Measurements from ENCODE around the gene TMEM259.

TMEM259 gene

DNA sequence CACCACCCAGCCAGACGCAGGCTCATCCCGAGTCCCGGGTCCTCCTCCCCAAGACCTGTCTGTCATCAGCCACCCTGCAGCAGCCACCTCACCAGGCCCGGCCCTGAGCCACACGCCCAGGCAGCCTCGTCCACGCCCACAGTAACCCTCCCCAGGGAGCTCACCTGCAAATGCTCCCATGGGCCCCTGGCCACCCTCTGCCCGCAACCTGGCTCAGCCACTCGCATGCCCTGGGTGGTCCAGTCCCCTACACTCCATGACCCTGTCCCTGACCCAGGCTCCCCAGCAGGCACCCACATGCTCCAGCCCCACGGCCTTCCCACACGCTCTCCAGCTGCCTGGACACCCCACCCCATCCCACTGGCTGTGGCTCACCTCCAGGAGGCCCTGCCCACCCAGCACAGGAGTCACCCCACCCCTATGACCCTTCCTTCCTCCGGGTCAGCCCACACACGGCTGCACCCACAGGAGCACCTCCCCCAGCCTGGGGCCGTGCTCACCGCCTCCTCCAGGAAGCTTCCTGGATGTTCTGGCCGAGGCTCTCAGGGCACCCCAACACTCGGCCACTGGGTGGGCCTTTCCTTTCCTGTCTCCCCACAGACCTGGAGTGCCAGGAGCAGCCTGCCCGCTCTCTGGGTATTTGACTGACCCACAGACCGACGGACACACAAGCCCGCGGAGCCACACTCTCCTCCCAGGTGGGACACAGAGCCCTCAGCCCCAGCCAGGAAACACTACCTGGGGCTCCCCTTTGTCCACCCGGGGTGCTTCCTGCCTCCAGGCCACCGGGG, 3.6 kb downstream of the TMEM259 start:
- no peak for DNase-seq (ENCODE audit: low read depth in 2 of 2)

DNA sequence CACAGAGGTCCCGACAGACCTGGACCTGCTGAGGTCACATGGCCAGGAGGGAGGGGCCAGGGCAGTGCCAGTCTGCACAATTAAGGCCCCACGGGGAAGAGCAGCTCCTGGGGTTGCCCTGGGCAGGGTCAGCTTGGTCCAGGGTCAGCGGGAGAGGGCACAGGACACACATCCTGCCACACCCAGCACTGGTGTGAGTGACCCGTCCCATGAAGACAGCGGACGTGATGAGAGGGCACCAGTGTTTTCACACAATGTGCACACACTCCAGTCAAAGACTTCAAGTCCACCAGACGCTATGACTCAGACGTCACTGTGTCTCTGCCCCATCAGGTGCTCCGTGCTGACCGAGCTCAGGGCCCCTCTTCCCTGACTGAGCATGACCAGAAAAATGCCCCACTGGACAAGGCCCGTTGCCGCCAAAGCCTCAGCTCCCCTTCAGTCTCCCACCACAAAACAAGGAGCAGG, 4.2 kb downstream of the TMEM259 start:
- DNase-seq (ENCODE audit: low read depth in 2 of 2) = no peak

DNA sequence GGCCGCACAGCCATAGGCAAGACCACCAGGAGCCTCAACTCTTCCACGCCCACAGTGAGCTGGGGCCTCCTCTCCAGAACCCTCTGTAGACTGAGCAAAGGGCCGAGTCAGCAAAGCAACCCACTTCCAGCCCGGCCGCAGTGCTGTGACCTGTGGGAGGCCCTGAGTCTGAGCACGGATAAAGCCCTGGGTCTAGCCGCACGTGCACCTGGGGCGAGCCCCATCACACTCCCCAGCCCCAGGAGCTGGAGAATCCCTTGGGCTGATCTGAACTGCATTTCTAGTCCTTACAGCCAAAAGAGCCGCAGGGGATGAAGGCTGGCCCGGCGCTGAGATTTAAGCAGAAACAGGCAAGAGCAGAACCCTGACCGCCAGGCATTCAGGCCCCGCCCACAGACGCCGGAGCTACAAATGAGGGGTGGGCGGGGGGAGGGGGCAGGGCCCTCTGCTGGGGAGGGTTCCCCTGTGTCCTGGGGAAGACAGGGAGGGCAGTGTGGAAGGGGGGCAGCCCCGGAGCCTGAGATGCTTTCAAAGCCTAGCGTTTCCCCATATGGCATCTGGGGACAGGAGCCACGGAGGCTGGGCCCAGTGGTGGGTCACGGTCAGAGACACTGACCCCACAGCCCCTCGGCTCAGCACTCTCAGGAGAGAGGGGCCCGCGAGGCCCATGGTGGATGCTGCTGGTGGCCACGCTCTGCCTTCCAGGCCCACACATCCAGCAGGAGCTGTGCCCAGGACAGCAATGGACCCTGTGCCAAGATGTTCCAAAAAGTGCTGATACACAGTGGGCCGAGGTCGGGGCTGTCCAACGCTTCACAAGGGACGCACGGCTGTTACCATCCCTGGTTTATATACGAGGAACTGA, 4.9 kb downstream of the TMEM259 start:
- no peak for DNase-seq (ENCODE audit: low read depth in 2 of 2)

DNA sequence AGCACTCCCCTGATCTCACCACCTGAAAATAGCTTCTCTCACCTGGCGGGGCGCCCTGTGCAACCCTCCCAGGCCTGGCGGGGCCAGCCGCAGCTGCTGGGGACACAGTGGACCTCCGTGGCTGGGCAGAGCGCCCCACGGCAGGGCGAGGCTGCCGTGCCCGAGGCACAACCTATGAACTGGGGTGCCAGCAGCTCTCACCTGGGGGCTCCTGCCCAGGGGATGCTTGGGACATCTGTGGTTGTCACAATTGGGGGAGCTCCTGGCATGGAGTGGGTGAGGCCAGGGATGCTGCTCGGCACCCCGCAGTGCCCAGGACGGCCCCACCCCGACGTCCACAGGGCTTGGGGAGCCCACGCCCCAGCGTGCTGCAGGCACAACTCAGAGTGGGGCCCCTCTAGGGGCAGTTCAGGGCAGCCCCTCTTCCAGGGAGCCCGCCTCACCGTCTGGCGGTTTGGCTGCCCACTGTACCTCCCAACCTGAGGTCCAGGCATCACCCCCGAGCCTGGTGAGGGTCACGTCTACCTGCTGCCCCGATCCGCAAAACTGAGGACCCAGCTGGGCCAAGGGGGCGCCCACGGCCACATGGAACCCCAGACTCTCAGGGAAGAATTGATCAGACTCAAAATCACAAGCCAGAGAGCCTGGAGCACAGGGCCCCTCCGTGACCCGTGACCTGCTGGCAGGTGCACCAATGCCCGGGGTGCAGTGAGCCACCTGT, 5.7 kb downstream of the TMEM259 start:
- DNase-seq (ENCODE audit: low read depth in 2 of 2) = no peak

DNA sequence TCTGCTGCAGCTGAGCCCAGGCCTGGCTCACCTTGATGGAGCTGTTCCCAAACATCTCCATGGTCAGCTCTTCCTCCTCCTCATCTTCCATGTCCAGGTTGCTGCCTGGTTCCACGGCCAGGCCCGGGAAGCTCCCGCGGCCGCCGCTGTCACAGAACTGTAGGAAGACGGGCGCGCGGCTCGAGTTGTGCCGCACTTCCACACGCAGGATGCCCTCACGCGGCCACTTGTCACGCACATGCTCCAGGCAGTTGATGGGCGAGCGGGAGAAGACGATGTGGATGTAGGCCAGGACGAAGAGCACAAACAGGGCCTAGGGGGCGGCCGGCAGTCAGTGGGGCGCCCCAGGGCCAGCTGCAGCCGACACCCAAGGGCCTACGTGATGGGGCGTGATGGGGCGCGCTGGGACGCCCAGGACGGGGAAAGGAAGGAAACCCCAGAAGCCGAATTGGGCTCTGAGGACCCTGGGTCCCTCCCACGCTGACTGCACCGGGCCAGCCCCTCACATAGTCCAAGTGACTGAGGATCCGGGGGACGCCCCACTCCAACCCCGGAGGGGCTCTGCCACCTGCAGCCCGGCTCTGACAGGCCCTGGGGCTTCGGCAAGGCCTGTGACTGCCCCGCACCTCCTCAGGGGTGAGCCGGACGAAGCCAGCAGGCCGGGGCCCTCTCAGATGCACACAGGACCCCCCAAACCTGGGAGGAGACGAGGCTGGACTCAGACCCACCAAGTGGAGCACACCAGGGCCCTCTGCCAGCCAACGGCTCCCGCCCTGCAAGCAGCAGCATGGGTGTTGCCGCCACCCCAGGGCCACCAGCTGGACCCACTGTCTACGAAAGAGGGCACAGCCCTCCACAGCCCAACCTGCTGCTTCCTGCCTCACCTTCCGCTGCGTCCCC, 6.5 kb downstream of the TMEM259 start:
- DNase-seq (ENCODE audit: low read depth in 2 of 2) = no peak

DNA sequence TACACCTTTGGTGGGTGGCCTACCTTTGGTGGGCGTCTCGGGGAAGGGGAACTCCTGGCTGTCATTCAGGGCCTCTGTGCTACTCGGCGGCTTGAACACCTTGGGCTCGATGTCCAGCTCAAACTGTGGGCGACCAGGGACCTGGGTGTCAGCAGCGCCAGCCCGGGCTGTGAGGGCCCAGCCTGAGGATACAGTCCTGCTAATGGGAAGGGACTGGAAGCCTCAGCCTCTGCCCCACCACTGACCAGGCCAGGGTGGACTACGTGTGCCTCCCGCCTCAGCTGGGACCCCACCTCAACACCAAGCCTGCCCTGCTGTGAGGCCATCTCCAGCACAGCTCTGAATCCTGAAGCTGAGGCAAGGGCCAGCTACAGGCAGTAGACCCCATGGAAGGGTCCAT, 7.7 kb downstream of the TMEM259 start:
- DNase-seq (ENCODE audit: low read depth in 2 of 2) = no peak

DNA sequence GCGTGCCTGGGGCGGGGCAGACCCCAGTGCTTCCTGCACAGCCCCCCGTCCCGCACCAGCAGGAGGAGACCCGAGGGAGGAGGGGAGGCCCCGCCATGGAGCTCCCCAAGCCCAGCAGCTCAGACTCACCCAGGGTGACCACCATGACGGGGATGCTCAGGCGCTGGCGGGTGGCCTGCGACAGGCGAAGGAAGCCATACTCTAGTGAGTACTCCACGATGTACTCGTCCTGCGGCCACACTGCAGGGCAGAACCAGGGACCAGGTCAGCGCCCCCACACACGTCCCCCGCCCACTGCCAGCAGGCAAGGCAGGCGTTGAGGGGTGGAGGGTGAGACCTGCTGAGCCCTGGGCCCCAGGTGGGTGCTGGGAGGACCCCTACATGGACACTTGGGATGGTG, 8.6 kb downstream of the TMEM259 start:
- no peak for DNase-seq (ENCODE audit: low read depth in 2 of 2)

DNA sequence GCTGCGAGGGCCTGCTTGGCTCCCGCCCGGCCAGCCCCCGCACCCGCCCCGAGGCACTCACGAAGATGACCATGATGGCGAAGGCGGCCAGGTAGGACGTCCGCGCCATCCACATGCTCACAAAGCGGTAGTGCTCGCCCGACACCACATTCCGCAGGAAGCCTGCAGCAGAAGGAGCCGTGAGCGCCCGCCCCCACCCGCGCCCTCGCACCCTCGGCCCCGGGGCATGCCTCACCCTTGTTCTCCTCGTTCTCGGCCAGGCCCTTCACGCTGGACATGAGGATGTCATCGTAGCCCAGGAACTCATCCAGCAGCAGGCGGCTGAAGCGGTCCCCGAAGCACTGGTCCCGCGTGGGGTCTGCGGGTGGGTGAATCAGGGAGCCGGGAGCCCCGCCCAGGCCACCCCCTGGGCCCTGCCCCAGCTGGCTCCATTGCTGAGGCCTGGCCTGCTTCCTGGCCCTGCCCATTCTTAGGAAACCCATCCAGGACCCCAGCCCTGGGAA, 9.0 kb downstream of the TMEM259 start:
- DNase-seq (ENCODE audit: low read depth in 2 of 2) = no peak

DNA sequence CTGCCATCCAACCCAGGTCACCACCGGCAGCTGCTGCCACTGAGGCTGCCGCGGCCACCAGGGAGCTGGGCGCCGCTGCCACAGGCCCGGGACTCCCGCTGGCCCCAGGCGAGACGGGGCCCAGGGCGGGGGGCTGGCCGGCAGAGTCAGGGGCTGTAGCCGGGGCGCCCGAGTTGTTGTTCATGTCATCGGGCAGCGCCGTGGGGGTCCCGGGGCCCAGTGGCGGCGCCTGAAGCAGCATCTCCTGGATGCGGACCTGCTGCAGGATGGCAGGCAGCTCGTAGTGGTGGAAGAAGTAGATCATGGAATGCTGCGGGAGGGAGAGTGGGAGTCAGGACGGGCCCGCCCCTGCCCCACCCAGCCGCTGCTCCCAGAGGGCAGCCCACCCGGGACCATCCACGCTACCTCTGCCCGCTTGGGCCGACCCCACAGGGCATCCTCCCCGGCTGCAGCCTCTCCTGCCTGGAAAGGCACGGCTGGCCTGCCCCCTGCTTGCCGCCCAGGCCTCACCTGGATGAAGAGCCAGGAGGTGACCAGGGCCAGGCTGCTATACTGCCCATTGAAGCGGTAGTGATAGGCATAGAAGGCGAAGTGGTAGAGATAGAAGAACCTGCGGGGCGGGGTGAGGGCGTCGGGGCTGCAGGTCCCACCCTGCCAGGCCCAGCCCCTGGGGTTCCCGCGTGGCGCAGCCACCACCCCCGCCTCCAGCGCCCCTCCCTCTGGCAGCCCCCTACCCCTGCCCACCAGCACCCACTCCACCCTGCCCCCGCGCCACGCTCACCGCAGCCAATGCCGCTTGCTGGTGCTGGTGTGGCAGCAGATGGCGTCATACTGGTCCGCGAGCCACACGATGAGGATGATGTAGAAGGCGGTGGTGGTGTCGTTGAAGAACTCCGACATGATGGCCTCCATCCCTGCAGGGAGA, 10.1 kb downstream of the TMEM259 start:
- no peak for DNase-seq (ENCODE audit: low read depth in 2 of 2)

DNA sequence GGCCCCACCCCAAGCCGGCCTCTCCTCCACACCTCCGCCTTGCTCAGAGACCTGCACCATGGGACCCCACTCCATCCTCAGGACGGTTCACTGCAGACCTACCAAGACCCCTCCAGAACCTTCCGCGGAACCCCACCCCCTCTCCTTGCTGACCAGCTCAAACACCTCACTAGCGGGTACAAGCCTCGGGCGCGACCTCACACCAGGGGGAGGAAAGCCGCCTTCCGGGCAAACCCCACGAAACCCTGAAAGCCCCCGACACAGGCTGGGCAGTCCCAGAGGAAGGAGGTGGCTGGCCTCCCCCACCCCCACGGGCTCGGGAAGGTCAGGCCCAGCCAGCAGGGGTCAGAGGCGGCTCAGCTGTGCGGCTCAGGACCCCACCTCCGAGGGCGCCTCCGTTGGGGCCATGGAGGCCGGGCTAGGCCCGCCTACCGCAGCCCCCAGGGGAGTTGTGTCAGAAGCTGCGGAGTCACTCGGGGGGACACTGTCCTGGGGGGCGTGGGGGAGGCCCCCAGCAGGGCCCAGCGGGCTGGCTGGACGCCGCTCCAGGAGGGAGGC, 10.9 kb downstream of the TMEM259 start:
- DNase-seq (ENCODE audit: low read depth in 2 of 2) = no peak

DNA sequence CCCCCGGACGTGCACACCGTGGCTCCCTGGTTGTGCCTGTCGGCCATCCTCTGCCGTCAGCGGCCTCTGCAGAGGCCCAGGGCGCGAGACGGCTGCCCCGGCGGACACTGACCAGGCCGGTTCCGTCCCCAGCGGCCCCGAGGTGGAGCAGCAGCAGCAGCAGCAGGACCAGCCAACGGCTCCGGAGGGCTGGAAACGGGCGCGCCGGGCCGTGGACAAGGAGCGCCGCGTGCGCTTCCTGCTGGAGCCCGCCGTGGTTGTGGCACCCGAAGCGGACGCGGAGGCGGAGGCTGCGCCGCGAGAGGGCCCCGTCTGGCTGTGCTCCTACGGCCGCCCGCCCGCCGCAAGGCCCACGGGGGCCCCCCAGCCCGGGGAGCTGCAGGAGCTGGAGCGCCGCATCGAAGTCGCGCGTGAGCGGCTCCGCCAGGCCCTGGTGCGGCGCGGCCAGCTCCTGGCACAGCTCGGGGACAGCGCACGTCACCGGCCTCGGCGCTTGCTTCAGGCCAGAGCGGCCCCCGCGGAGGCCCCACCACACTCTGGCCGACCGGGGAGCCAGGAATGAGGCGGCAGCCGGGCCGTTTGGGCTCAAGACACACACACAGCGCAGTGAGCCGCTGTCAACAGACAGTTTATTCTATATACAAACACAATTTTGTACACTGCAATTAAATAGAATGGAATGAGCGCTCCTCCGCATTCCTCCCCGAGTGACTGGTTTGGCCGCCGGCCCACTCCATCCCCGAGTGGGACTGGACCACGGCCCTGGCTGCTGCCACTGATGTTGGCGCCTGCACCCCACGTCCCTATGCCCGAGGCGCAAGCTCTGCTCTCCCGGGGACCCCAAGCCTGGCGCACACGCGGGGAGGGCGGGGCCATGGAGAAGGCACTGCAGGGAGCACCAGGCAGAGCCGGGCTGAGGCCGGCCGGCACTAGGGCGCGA, 11.6 kb downstream of the TMEM259 start:
- no peak for DNase-seq (ENCODE audit: low read depth in 2 of 2)

DNA sequence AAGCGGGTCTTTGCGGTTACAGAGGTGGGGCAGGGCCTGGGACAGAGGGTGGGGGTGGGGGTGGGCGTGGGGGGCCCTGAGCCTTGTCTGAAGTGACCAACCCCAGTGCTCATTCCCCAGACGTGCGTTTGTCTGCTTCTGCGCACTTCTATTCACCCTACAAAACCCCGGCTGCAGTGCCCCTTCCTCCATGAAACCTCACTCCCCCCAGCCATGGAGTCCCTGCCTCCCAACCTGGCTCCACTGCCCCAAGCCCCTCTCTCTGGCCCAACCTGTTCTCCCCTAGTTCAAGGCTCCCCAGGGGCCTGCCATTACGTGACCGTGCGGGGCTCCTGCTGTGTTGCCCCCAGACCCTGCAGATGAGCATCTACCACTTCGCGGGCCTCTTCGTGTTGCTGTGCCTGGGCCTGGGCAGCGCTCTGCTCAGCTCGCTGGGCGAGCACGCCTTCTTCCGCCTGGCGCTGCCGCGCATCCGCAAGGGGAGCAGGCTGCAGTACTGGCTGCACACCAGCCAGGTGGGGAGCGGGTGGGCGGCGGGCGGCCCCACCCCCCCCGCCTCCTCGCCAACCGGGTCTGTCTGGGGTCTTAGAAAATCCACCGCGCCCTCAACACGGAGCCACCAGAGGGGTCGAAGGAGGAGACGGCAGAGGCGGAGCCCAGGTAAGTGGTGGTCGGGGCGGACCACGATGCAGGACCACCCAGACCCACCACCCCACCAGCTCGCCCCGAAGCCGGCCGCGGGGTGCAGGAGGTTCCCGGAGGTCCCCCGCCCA, 12.5 kb downstream of the TMEM259 start:
- no peak for DNase-seq (ENCODE audit: low read depth in 2 of 2)

DNA sequence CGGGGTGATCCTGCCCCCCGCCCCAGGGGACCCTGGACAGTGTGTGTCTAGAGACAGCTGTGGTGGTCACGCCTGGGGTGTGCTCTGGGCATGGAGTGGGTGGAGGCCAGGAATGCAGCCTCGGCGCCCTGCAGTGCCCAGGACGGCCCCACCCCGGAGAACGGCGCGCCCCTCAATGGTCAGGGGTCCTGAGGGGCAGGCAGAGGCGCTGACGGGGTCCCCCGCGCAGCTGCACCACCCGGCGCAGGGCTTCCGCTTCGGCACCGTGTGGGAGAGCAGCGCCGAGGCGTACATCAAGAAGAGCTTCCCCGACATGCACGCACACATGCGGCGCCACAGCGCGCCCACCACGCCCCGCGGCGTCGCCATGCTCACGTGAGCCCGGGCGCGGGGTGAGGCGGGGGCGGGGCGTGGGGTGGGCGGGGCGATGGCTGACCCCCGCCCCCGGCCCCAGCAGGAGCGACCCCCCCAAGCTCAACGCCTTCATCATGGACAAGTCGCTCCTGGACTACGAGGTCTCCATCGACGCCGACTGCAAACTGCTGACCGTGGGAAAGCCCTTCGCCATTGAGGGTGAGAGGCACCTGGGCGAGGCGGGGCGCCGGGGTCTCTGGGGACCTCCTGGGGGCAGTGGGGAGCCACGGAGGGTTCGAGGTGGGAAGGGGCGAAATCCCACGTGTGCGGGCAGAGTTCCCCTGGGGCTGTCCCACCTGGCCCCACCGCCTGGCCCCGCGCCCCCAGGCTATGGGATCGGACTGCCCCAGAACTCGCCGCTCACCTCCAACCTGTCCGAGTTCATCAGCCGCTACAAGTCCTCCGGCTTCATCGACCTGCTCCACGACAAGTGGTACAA, 13.3 kb downstream of the TMEM259 start:
- DNase-seq (ENCODE audit: low read depth in 2 of 2) = no peak

DNA sequence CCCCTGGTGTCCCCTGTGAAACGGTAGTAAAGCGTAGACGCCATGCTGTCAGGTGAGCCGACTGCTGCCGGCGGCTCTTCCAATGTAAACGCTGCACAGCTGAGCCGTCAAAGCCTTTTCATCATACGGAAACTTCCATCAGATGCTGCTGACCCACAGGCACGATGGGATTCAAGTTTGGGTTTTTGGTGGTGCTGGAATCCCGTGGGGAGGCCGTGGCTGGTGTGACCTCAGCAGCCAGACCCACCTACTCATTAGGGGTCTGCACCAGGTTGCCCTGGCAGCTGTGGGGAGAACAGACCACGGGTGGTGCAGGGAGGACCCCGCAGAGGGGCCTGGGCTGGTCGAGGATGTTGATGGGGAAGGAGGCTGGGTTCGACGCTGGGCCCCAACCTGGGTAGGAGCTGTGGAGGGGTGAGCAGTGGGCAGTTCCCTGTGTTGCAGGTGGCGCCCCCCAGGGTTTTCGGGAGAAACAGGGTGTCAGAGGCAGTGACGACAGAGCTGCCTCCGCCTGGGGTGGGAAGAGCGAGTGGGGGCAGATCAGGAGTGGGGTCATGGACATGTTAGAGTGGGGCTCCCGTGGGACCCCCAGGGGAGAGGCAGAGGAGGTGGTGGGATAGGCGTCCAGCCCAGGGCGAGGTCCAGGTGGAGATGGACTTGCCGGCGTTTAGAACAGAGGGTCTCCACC, 14.1 kb downstream of the TMEM259 start:
- no peak for DNase-seq (ENCODE audit: low read depth in 2 of 2)

DNA sequence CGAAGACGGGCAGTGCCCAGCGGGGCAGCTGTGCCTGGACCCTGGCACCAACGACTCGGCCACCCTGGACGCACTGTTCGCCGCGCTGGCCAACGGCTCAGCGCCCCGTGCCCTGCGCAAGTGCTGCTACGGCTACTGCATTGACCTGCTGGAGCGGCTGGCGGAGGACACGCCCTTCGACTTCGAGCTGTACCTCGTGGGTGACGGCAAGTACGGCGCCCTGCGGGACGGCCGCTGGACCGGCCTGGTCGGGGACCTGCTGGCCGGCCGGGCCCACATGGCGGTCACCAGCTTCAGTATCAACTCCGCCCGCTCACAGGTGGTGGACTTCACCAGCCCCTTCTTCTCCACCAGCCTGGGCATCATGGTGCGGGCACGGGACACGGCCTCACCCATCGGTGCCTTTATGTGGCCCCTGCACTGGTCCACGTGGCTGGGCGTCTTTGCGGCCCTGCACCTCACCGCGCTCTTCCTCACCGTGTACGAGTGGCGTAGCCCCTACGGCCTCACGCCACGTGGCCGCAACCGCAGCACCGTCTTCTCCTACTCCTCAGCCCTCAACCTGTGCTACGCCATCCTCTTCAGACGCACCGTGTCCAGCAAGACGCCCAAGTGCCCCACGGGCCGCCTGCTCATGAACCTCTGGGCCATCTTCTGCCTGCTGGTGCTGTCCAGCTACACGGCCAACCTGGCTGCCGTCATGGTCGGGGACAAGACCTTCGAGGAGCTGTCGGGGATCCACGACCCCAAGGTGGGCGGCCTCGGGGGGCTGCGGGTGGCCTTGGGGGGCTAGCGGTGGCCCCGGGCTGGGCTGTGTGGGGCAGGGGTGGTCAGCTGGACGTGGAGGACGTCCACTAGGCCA, 15.9 kb downstream of the TMEM259 start:
- no peak for DNase-seq (ENCODE audit: low read depth in 2 of 2)

All from stimulated activated CD4-positive, alpha-beta T cell treated with anti-CD3 and anti-CD28 coated beads, Interleukin-4, amount 100 ng/mL, for 48 hours (primary cell).